HG02610 (cell line): Measurements from ENCODE around the gene ENDOV.
"Not testable (repeated sequence)": the region's sequence is repeated elsewhere in the genome, so short reads cannot be mapped to it uniquely, and the experiment has no call there.

Source experiments
- ATAC-seq: cut with Tn5 transposase; IDR thresholded peaks from one replicate; pipeline ENCODE4 v1.9.1; 2021; ENCODE audit warnings: mild to moderate bottlenecking, moderate library complexity; ENCODE audit not compliant: unreplicated experiment

ENDOV gene

GRCh38 chr17:80388175-80388574 is 26.8 kb upstream of the ENDOV start:
- no peak for ATAC-seq

- ATAC-seq: no peak
Measured at GRCh38 chr17:80388601-80389000, 26.4 kb upstream of the ENDOV start.

GRCh38 chr17:80389011-80389995 is 25.7 kb upstream of the ENDOV start:
- ATAC-seq: no peak

- ATAC-seq: no peak
Measured at GRCh38 chr17:80393241-80393890, 21.6 kb upstream of the ENDOV start.

- ATAC-seq: no peak
Measured at GRCh38 chr17:80393961-80394360, 21.0 kb upstream of the ENDOV start.

GRCh38 chr17:80394629-80395216 is 20.2 kb upstream of the ENDOV start:
- no peak for ATAC-seq

- ATAC-seq: no peak
Measured at GRCh38 chr17:80395402-80396151, 19.4 kb upstream of the ENDOV start.

- ATAC-seq: no peak
Measured at GRCh38 chr17:80396157-80397033, 18.6 kb upstream of the ENDOV start.

GRCh38 chr17:80397034-80397387 is 18.0 kb upstream of the ENDOV start:
- ATAC-seq: no peak

- no peak for ATAC-seq
Measured at GRCh38 chr17:80397686-80398085, 17.3 kb upstream of the ENDOV start.

GRCh38 chr17:80401086-80401485 is 13.9 kb upstream of the ENDOV start:
- not testable (repeated sequence) for ATAC-seq

GRCh38 chr17:80402102-80402501 is 12.9 kb upstream of the ENDOV start:
- not testable (repeated sequence) for ATAC-seq

- ATAC-seq: no peak
Measured at GRCh38 chr17:80402959-80403358, 12.0 kb upstream of the ENDOV start.

- no peak for ATAC-seq
Measured at GRCh38 chr17:80406146-80406545, 8.8 kb upstream of the ENDOV start.

GRCh38 chr17:80407917-80408316 is 7.0 kb upstream of the ENDOV start:
- not testable (repeated sequence) for ATAC-seq

- no peak for ATAC-seq
Measured at GRCh38 chr17:80408872-80409271, 6.1 kb upstream of the ENDOV start.

- ATAC-seq: no peak
Measured at GRCh38 chr17:80409626-80410025, 5.3 kb upstream of the ENDOV start.

GRCh38 chr17:80410441-80411087 is 4.4 kb upstream of the ENDOV start:
- ATAC-seq: not testable (repeated sequence)

- no peak for ATAC-seq
Measured at GRCh38 chr17:80413771-80414507, 1.0 kb upstream of the ENDOV start.
